ENCODE results near the gene TOX2.
"Not testable (repeated sequence)": the region's sequence is repeated elsewhere in the genome, so short reads cannot be mapped to it uniquely, and the experiment has no call there.

TOX2 gene

DNA sequence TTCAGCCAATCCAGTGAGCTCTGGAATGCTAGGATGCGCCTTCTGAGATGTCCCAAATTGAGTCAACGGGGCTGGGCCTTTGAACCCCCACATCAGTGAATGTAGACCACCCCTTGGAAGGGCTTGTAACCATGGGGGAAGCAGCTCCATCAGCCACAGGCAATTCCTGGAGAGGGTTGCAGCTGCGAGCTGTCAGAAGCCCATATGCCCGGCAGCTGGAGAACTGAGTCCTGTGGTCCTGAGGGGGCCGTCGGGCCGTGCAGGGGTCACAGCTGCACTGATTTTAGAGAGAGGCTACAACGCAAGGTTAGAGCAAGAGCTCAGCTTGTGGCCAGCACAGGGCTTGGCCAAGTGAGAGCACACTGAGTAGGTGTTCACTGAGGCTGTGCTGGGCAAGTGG lies 121.3 kb downstream of the TOX2 start:
- no peak for FAIRE-seq

DNA sequence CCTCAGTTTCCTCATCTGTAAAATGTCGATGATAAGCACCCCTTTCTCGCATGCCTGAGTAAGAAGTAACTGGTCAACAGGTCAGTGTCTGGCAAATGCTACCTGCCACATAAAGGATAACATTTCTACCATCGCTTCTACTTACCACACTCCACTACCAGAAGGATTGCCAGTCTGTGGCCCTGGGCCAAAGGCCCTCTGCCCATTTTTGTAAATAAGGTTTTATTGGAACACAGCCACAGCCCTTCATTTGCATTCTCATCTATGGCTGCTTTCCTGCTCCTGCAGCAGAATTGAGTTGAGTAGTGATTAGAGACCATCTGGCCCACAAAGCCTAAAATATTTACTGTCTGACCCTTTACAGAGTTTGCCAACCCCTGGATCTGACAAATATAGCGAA lies 121.8 kb downstream of the TOX2 start:
- FAIRE-seq: no peak

DNA sequence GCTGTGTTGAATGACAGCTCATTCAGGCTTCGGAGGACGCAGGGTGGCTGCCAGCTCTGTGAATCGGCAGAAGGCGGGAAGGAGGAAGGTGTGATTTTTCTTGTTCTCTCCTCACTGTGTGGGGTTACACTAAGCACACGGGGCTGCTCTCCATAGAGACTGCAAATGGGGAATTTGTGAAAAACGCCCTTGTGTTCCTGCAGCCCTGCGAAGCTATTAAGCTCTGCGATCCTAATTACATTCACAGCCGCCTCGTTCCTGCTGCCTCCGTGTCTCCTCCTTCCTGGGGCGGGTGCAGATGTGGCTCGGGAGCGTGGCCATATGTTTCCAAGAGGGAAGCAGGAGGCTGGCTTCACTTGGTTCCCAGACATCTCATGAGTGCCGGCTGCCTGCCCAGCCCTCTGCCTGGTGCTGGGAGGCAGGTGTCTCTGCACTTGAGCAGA lies 124.0 kb downstream of the TOX2 start:
- no peak for FAIRE-seq

DNA sequence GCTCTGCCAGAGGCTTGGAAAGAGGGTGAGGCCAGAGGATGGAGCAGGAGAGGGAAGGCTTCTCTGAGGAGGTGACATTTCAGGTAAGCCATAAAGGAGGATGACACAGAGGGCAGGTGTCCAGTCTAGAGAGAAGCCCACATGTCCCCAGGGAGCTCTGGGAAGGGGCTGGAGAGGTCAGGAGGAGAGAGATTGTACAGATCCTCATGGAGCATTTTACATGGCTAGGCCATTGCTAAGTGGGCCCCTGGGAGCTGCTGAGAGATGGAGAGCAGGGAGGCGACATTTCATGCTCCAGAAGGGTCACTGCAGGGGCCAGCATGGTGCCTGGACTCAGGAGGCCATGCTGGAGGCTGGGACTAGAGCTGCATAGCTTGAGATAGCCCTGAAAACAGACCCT lies 124.5 kb downstream of the TOX2 start:
- FAIRE-seq: no peak

DNA sequence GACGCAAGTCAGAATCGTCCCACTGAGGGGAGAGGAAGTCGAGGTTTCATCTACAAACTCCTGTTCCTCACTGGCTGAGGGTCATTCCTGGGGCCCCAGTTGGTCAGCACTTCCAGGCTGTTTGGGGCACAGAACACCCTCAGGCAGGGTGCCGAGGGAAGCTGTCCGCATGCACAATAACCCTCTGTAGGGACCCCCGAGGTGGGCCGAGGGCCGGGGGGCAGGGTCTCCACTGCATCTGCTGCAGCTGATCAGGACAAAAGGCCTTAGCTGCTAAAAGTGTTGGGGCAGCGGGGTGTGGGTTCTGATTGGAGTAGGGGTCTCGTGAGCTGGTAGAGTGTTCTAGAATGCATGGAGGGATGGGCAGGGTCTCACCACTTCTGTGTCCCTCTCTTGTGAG lies 125.1 kb downstream of the TOX2 start:
- FAIRE-seq: no peak

DNA sequence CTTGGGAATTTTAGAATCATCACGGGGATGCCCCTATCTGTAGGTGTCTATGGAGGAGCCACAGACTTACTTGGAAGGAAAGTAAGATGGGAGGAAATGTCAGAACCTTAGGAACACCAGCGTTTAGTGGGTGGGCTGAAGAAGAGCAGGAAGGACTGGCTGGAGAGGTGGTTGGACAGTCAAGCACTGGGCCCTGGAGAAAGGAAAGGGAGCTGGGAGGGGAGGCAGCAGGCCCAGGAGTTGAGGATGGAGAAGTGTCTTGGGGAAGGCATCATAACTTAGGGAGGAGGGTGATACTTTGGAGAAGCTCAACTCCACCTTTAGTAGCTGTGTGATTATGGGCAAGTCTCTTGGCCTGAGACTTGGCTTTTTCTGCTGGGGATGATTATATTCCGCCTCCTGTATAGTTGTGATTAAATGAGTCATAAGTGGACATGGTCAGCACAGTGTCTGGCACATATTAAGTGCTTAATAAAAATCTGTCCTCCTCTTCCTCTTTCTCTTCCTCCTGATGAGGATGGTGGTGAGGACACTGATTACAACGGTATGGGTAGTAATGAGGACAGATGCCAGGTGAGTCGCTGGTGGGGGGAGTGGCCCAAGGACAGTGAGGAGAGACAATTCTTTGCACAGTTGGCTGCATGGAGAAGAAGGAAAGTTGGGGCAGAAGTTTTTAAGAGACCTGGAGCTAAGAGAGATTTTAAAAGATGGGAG lies 125.7 kb downstream of the TOX2 start:
- no peak for FAIRE-seq

DNA sequence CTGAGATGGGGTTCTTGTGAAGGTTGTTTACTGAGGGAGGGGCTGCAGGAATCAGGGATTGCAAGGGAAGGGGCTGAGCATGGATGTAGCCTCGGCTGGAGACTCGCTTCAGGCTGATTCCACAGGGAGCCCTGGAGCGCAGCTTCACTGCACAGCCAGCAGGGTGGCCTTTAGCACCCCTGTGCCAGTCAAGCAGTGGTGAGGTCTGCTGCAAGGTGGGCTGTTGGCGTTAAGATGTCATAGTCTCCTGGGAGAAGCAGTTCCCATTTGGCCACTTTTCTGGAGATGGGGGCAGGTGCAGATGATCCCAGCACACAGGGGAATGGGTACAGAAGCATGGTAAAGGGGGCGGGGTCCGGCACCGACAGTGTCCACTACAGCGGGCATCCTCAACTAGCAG lies 126.3 kb downstream of the TOX2 start:
- FAIRE-seq: no peak

DNA sequence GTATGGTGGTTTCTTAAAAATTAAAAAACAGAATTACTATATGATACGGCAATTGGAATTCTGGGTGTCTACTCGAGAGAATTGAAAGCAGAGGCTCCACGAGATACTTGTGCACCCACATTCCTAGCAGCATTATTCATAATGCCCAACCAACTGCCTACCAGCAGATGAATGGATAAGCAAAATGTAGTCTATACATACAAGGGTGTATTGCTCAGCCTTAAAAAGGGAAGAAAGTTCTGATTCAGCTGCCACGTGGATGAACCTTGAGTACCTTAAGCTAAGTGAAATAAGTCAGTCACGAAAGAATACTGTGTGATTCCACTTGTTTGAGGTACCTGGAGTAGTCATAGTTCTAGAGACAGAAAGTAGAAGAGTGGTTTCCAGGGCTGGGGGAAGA lies 130.1 kb downstream of the TOX2 start:
- FAIRE-seq: not testable (repeated sequence)

DNA sequence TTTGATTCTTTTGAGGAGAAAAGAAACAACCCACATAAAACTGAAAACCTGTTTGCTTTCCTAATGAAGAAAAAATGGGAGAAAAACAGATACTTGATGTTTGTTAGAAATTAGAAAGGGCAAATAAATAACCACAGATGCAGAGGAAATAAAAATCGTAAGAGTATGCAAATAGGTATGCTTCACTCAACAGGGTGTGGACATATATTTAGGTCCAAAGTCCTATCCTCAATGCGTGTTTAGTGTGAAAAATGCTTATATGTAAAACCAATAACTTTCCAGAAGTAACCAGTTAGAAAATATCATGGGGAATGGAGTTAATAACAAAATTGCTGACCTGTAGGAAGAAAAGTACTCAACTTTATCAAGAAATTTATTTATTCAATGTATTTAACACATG lies 135.7 kb downstream of the TOX2 start:
- no peak for FAIRE-seq

DNA sequence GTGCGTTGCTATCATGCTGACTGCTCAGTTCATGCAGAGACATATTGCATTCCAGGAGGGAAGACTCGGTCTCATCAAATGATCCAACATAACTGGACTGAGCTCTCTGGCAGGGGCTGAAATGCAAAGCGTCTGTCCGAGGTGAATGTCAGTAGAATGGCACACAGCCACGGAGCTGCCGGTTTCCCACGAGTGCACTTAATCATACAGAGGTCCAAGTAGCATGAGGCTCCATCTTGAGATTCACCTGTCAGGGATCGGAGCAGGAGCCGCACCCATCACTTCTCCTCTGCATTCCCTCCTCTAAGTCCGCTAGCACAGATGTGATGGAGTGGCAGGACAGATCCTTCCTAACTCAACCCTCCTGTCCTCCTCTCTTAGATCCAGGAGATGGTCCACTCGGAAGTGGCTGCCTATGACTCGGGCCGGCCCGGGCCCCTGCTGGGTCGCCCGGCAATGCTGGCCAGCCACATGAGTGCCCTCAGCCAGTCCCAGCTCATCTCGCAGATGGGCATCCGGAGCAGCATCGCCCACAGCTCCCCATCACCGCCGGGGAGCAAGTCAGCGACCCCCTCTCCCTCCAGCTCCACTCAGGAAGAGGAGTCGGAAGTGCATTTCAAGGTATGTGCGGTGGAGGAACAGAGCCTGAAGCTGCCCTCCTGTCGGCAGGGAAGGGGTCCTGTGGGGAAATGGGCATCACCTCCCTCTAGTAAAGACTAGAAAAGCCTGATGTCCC lies 136.4 kb downstream of the TOX2 start:
- no peak for FAIRE-seq

DNA sequence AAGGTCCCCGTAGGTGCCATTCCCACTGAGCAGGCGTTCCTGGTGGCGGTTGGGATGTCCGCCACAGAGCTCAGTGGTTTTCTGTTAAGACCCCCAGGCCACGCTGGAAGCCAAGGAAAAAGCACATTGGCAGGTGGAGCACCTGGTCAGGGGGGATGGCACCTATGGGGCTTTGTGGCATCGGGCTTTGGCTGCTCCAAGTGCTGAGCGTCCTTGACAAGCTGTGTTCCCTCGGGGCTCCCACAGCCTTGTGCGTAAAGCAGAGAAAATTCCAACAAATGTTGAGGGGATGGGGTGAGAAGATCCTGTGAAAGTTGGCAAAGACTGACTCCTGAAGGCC lies 137.0 kb downstream of the TOX2 start:
- FAIRE-seq: no peak

DNA sequence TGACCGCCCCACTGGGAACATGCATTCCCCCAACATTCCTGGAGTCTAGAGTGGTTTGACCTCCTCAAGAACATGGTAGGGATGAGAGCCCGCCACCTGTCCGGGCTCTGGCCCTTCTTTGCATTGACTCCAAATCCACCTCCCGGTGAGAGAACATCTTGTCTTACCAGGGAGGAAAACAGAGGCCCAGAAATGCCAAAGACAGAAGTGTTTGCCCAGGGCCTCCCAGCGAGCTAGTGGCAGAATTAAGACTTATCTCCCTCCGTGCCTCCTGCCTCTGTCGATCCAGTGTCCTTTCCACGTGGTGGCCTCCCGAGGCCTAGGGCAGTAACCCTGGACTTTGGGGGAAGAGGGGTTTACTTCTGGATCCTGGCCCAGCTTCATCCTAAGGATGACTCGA lies 137.5 kb downstream of the TOX2 start:
- no peak for FAIRE-seq

DNA sequence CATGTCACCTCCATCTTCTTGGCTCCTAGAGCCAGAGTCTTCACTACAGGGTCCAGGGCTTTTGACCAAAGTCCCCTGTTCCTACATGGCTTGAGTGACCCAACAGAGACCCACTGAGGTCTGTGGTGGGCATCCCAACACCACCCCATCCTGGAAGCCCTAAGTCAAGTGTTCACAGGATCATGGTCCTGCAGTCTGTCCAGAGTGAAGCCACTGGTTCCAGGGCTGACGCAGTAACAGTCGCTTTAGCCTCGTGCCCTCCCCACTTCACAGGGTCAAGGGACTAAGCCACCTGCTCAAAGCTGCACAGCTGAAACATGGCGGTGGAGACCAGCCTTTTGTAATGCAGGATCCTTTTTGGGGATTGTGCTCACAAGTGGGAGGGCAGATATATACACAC lies 138.4 kb downstream of the TOX2 start:
- no peak for FAIRE-seq

DNA sequence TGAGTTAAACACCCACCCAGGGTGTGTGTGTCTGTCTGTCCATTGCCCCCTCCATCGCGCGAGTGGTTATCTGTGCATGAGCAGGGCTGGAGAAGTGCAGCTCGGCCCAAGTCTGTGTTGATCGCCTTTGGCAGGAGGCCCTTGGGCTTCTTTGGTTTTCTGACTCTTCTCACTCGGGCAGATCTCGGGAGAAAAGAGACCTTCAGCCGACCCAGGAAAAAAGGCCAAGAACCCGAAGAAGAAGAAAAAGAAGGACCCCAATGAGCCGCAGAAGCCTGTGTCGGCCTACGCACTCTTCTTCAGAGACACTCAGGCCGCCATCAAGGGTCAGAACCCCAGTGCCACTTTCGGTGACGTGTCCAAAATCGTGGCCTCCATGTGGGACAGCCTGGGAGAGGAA lies 139.5 kb downstream of the TOX2 start:
- no peak for FAIRE-seq

DNA sequence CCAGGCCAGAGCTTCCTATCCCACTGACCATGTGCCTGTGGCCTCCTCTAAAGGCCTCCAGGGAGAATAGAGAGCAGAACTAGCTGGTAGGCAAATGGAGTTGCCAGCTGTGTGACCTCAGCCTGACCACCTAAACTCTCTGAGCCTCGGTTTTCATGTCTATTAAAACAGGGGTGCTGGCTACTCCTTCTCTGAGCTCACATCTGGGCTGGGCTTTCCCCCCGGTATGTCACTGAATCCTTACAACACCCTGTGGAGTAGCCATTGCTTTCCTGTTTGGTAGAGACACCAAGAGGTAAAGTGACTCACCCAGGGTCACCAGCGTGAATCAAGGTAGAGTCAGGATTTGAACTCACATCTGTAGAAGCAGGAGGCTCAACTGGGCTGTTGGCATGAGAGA lies 140.2 kb downstream of the TOX2 start:
- no peak for FAIRE-seq

DNA sequence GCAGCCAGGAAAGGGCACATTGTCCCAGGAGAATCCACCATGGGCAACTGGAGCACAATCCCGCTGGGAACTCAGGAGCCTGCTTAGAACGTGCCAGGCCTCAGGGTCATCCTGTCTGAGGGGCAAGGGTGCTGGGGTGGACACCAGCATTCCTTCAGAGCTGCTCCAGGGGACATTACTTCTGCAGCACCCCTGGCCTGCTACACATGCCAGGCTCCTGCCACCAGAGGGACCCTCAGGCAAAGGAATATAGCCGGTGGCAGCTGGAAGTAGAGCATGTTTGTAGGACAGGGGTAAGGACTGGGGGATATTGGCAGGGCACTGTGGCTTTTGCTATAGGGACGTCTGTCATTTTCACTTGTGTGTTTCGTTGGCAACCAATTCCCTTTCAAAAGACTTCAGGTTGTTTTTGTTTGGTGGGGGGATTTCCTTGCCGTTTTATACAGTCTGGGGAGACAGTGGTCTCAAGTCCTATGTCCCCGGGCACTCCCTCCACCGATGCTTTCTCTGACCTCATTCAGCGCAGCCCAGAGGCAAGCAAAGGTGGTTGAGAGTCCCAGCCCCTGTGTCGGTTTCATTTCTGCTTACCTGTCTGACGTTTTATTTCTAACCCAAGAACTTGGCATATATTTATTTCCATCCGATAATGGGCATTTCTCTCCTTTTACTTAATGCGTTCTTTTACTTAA lies 141.5 kb downstream of the TOX2 start:
- no peak for FAIRE-seq

DNA sequence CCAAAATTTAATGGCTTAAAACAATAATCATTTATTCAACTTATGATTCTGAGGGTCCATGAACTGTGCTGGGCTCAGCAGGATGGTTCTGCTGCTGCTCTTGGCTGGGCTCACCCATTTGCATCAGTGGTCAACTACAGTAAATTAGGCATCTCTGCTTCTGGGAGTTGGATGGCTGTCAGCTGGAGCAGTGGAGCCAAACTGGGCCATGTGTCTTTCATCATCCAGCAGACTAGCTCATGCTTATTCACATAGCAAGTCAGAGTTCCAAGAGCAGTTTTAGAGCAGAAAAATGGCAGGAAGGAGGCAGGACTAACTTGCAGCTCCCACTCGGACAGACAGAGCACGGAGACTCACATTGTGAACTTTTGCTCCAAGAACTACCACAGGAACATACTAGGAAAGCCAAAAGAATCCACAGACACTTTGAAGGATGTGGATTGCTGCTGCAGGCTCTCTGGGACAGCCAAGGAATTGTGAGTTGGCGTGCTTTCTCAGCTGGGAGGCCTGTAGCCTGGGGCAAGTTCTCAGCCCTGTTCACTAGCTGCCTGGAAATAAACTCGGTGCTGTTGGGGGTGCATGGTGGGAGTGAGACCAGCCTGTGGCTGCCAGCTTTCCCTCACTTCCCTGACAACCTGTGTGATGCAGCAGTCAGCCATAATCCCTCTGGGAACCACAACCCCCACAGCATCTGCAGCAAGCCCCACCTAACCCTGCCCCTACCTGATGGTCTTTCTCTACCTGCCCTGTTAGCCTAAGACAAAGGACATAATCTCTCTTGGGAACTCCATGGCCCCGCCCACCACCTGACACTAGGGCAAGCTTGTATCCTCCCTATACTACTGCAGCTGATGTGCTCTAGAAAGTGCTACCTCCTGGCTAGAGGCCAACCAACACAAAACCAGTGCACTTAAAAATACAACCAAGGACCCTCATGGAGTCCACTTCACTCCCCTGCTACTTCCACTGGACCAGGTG lies 143.3 kb downstream of the TOX2 start:
- FAIRE-seq: no peak

DNA sequence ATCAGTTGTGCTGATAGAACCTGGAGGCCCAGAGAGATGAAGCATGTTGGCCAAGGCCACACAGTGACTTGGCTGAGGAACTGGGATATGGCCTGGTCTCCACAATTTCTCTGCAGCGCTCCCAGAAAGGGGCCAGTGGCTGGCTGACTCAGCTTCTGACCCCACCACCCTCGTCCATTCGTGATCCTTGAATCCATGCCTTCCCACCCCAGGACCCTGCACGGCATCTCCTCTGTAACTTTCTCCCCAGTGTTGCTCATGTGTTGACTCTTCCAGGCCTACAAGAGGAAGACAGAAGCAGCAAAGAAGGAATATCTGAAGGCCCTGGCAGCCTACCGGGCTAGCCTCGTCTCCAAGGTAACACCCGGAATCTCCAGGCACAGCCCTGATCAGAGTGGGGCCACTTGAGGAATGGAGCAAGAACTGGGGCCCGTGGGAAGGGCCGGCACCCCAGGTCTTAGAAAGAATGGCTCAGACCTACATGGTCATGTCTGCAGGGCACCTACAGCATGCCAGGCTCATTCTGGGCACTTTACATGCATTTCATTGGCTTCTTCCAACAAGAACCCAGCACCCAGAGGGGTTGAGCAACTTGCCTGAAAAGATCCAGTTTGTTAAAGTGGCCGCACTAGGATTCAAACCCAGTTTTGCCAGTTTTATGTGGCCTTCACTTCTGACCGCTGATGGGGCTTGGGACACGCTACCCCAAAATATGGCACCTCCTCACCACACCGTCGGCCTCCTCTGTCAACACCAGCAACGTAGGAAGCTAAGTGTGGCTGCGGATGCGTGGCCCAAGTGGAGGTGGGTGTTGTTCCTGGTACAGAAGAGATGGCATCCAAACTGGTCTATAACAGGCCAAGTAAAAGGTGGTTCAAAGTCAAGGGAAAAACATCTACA lies 150.1 kb downstream of the TOX2 start:
- FAIRE-seq: no peak

DNA sequence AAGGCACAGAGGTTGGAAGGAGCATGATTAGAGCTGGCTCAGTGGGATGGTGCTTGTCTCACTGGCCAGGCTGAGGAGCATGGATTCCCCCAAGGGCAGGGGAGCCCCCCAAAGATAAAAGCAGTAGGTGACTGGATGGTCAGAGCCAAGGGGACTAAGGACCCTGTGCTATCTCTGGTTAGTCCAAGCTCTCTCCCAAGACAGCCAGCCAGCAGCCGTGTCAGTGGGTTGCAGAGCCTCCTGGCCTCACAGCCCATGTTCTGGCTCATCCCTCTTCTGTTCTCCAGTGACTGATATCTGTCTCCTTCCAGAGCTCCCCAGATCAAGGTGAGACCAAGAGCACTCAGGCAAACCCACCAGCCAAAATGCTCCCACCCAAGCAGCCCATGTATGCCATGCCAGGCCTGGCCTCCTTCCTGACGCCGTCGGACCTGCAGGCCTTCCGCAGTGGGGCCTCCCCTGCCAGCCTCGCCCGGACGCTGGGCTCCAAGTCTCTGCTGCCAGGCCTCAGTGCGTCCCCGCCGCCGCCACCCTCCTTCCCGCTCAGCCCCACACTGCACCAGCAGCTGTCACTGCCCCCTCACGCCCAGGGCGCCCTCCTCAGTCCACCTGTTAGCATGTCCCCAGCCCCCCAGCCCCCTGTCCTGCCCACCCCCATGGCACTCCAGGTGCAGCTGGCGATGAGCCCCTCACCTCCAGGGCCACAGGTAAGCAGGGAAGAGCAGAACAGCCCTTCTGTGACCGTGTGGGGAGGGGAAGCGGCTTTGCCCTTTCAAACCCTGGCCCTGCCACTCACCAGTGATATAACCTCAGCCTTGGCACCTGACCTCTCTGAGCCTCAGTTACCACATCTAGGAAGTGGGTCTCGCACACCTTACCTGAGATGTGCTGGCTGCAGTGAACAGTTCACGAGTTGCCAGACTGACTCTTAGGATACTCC lies 151.0 kb downstream of the TOX2 start:
- no peak for FAIRE-seq

Data from A204.1 (cell line).